Measurements from ENCODE around the gene ABHD14A.

The ABHD14A gene

GRCh38 chr3:51941798-51942602 is 32.9 kb upstream of the ABHD14A start, which contains the start of the genes PARP3 and RRP9:
Gene PARP3 (plus strand): TSS chr3:51942363. CDS start chr3:51943356, 993 bp downstream.
Gene RRP9 (minus strand): TSS chr3:51941904. CDS start chr3:51941867, 37 bp downstream.
- DNase-seq: peak; percentile 97 to 98

DNA sequence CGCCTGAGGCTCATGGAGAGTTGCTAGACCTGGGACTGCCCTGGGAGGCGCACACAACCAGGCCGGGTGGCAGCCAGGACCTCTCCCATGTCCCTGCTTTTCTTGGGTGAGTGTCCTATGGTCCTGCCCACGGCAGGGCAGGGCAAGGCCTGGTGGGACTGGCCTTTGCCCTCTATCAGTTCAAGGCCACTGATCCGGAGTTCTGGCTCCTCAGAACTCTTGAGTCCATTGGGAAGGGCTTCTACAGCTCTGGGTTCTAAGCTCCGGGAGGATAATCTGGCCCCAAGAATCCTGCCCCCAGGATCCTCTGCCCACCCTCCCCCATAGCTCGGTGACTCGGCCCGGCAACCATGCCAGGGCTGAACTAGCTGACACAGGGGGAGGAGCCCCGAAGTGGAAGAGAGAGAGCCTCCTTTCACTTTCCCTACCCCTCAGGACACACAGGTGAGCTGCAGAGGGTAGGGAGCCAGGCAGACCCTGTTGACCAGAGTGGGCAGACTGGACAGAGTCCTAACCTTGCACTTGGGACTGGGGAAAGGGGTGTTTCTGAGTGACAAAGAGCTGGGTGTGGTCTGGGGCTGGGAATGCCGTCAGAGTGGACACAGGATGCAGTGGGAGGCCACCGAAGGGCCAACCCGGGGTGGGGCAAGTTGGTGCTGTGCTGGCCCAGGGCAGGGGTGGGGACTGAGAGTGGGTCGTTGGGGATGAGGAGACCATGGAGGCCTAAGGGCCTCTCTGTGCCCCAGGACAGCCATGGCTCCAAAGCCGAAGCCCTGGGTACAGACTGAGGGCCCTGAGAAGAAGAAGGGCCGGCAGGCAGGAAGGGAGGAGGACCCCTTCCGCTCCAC is 32.0 kb upstream of the ABHD14A start:
- no peak for DNase-seq

DNA sequence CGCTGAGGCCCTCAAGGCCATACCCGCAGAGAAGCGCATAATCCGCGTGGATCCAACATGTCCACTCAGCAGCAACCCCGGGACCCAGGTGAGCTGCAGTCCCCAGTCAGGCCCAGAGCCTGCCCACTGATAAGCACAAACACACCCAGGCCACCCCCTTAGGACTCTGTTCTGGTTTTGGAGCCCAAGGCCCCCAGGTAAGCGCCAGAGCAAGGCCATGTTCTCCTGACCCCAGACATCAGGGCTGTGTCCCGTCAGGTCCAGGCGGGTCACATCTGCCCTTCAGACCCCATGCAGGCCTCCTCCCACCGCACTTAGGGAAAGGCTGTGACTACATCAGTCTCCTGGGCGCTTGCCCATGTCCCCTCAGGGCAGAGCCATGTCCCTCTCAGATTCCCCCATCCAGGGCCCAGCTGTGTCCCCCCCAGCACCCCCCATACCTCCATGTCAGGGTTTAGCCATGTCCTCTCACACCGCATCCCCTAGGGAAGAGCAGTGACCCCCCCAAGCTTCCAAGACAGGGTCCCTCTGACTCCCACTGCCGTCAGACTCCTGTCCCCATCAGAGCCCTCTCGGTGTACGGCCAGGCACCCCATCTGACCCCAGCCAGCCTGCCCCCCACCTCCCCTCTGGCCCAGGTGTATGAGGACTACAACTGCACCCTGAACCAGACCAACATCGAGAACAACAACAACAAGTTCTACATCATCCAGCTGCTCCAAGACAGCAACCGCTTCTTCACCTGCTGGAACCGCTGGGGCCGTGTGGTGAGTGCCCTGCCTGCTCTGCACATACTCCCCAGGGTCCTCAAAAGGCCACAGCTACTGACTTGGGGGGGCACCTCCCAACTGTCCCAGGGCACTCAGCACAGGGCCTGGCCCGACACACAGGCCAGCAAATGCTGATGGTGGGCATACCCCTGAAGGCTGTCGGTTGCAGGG is 31.1 kb upstream of the ABHD14A start:
- DNase-seq: no peak

- DNase-seq: no peak
These were observed 30.3 kb upstream of the ABHD14A start for GRCh38 chr3:51944451-51945021.

DNA sequence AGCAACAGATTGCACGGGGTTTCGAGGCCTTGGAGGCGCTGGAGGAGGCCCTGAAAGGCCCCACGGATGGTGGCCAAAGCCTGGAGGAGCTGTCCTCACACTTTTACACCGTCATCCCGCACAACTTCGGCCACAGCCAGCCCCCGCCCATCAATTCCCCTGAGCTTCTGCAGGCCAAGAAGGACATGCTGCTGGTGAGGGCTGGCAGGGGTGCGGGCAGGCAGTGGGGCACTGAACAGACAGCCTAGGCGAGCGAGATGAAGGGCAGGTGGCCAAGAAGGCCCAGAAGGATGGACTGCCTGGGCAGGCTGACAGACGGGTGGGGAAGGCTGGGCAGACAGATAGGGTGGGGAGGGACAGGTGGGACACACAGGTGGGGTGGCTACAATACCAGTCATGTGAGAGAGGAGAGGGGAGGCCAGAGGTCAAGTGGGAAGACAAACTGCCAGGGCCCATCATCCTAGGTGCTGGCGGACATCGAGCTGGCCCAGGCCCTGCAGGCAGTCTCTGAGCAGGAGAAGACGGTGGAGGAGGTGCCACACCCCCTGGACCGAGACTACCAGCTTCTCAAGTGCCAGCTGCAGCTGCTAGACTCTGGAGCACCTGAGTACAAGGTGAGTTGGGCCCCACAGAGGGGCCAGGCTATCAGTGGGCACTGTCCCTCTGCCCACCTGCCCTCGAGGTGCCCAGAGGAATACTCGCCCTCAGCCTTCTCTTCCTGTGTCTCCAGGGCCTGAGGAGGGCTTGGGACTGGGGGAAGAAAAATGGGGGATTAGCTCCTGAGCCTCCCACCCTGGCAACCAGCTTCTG is 29.6 kb upstream of the ABHD14A start:
- DNase-seq: no peak

DNA sequence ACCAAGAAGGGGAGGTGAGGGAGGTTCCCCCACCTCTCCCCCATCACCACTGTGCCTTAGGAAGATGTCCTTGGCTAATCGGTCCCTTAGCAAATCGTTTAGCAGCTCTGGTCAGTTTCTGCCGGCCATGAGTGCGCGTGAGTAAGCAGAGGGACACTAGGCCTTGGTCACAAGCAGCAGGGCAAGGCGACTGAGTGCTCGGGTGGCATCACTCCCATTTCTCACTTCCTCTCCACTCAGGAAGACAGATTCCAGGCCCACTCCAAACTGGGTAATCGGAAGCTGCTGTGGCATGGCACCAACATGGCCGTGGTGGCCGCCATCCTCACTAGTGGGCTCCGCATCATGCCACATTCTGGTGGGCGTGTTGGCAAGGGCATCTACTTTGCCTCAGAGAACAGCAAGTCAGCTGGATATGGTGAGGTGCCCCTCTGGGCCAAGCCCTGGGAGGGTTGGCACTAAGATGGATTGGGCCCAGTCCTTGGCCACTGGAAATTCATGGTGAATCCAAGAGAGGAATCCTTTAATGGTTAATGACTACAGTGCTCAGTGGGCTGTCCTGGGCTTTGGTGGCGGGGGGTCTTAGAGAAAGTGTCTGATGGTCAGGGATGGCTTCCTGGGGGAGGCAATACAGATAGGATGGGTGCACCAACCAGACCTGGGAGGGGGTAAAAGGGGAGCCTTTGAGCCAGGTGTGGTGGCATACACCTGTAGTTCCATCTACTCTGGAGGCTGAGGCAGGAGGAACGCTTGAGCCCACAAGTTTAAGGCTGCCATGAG is 28.7 kb upstream of the ABHD14A start:
- no peak for DNase-seq

- DNase-seq: no peak
These were observed 28.1 kb upstream of the ABHD14A start for GRCh38 chr3:51946796-51947195.

DNA sequence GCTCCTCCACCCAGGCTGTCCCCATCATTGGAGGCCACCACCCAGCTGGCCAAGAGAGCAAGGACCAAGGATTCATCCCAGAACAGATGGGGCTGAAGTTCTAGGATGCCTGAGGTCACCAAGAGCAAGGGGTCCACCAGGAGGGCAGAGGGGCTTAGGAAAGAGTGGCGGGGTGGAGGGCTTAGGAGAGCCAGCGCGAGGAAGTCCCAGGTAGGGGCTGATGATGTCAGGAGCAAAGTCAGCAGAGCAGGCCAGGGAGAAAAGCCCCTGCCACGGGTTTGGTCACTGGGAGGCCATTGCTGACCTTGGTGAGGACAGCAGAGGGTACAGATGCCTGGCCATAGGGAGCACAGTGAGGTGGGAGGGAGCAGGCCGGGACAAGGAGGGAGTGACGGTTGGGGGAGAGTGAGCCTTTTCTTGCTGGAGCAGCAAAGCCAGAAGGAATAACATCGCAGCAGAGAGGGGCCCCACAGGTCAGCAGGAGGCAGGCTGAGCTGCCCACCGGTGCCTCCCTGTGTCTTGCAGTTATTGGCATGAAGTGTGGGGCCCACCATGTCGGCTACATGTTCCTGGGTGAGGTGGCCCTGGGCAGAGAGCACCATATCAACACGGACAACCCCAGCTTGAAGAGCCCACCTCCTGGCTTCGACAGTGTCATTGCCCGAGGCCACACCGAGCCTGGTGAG is 27.5 kb upstream of the ABHD14A start:
- no peak for DNase-seq

GRCh38 chr3:51948016-51948580 is 26.8 kb upstream of the ABHD14A start:
- no peak for DNase-seq

GRCh38 chr3:51949121-51949520 is 25.7 kb upstream of the ABHD14A start:
- DNase-seq: no peak

DNA sequence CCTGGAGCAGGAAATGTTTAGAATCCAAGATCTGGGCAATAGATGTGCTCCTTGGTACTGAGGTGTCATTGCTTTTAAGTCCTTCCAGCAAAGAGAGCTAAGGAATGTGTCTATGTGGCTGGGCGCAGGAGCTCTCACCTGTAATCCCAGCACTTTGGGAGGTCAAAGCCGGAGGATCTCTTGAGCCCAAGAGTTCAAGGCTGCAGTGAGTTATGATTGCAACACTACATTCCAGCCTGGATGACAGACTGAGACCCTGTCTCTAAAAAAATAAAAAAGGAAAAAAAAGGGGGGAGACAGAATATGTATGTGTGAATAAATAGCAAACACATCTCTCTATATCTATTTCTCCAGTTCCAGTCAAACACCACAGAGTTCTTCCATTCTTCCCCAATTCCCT is 24.0 kb upstream of the ABHD14A start:
- no peak for DNase-seq

DNA sequence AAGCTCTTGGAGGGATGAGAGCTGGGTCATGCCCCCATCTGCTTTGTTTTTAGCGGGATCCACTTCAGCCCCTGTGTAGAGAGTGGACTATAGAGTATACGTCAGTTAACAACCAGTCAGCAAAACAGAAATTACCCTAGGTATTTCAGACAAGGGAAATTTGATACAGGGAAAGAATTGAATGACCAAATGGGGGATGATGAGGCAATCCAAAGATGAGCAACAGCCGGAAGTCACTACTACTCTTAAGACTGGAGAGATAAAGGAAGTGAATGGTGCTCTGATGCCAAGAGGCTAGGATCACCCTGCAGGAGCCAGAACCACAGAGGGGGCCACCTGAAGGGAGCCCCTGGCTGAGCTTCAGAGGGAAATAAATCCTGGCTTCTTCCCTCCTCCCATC is 21.4 kb upstream of the ABHD14A start:
- DNase-seq: no peak

DNA sequence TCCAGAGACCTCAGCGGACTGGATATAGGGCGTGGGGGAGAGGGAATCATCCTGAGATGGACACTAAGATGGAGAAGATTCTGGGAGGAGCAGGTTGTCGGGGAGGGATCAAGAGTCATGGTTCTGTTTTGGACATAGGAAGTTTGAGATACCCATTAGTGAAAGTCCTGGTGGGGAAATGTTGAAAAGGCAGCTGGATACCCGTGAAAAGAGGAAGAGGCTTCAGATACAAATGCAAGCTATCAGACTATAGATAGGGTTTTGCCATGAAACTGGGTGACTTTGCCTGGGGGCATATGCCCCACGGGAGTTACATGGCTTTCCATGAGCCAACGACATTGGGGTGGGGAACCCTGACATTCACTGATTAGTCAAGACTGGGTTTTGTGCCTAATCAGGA is 20.8 kb upstream of the ABHD14A start:
- DNase-seq: no peak

DNA sequence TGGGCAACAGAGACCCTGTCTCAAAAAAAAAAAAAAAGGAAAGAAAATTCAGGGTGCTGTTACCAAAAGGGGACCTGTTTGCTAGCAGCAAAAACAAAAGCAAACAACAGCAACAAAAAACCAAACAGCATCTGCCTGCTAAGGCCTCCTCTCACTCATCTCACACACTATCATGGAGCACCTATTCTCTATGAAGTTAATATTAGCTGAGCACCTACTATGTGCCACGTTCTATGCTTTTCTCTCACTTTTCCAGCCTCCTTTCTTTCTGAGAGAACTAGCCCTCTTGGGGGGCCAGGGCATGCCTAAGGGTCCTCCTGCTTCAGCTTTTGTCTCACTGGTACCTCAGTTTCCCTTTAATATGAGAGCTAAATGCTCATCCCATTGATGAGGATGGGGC is 20.2 kb upstream of the ABHD14A start:
- DNase-seq: no peak

DNA sequence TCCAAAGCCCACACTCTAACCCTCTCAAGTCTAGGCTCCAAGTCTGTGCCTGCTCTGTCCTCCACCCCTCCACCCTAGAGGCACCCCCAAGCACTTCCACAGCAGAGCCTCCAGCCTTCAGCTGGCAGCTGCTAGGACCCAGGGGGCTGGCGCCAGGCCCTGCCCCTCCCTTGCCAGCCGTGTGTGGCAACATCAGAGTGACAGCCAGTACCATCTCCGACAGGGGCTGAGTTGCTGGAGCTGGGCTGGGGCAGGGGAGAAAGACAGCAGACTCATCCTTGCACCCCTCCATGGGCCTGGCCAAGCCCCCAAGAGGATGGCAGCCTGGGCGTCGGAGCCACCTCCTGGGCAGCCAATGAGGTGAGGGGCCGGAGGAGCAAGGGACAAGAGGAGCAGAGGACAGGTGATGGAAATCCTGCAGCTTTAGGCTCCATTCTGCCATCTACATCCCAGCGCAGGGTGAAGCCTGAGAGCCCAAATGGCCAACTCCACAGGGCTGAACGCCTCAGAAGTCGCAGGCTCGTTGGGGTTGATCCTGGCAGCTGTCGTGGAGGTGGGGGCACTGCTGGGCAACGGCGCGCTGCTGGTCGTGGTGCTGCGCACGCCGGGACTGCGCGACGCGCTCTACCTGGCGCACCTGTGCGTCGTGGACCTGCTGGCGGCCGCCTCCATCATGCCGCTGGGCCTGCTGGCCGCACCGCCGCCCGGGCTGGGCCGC is 19.5 kb upstream of the ABHD14A start, which contains the start of gene GPR62:
Gene GPR62, plus strand, starts transcription at position 207 of the 718 bp plus-strand sequence. Its CDS starts 272 bp downstream, at position 479.
- DNase-seq: no peak

DNA sequence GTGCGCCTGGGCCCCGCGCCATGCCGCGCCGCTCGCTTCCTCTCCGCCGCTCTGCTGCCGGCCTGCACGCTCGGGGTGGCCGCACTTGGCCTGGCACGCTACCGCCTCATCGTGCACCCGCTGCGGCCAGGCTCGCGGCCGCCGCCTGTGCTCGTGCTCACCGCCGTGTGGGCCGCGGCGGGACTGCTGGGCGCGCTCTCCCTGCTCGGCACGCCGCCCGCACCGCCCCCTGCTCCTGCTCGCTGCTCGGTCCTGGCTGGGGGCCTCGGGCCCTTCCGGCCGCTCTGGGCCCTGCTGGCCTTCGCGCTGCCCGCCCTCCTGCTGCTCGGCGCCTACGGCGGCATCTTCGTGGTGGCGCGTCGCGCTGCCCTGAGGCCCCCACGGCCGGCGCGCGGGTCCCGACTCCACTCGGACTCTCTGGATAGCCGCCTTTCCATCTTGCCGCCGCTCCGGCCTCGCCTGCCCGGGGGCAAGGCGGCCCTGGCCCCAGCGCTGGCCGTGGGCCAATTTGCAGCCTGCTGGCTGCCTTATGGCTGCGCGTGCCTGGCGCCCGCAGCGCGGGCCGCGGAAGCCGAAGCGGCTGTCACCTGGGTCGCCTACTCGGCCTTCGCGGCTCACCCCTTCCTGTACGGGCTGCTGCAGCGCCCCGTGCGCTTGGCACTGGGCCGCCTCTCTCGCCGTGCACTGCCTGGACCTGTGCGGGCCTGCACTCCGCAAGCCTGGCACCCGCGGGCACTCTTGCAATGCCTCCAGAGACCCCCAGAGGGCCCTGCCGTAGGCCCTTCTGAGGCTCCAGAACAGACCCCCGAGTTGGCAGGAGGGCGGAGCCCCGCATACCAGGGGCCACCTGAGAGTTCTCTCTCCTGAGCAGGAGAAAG is 18.7 kb upstream of the ABHD14A start:
- DNase-seq: no peak

DNA sequence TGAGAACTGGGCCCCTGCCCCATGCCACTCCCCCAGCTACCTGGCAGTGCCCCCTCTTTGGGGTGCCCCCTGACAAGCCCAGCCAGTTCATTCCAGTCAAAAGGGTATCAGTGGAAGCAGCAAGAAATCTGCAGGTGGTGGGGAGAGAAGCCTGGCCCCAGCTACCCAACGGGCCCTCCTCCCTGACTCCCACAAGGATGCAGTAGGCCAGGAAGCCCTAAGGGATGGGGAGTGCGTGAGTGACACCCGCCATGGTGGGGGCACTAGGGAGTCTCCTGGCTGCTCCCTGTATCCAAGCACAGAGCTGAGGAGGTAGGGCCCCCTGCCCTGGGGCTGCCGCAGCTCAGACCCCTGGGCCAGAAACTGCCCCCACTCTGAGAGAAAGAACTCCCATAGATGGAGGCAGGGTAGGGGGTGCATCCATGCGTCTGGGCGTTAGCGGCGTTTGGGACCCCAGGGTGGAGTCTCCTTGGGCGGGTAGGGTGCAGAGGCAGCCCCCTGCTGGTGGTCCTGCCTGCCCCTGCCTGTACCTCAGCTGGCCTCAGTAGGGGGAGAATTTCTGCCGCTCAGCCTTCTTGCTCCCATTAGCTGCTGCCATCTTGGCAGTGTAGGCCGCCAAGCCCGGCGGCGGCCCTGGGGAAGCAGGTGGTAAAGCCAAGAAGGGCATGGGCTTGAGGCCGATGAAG is 17.2 kb upstream of the ABHD14A start:
- no peak for DNase-seq

Data from NCI-H1930 (cell line).